Stimulated activated CD8-positive, alpha-beta memory T cell treated with anti-CD3 and anti-CD28 coated beads, Interleukin-15, amount 100 ng/mL, for 4 hours (primary cell): Measurements from ENCODE around the gene PLD6.
"Not testable (repeated sequence)": the region's sequence is repeated elsewhere in the genome, so short reads cannot be mapped to it uniquely, and the experiment has no call there.

Source experiments
- DNase-seq, 2 donors: peaks; one replicate each; pipeline ENCODE4 v3.0.0-alpha.2; 2020; ENCODE audit warnings: low read depth in 2 of 2

The PLD6 gene, protein sequence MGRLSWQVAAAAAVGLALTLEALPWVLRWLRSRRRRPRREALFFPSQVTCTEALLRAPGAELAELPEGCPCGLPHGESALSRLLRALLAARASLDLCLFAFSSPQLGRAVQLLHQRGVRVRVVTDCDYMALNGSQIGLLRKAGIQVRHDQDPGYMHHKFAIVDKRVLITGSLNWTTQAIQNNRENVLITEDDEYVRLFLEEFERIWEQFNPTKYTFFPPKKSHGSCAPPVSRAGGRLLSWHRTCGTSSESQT

DNA sequence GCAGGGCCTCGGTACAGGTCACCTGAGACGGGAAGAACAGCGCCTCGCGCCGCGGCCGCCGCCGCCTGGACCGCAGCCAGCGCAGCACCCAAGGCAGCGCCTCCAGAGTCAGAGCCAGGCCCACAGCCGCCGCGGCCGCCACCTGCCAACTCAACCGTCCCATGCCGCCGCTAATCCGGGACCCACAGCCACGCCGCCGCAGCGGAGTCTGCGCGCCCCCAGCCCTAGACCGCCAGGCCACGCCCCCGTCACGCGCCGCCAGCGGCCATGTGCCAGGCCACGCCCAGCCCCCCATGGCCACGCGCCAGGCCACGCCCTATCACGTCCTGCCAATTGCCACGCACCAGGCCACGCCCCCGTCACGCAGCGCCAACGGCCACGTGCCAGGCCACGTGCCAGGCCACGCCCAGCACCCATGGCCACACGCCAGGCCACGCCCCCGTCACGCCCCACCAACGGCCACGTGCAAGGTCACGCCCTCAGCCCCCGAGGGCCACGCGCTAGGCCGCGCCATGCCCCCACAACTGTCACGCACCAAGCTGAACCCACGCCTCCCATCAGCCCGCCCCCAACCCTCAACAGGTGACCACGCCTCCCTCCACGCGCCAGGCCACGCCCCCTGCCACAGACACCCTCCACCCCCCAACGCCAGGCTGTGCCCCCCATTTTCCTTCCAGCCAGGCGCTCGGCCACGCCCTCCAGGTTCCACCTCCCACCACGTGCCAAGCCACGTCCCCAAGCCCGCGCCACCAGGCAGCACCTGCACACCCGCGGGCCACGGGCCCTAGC lies at the start of gene PLD6:
TSS of gene PLD6 (minus strand) at position 210 of the 789 bp plus-strand sequence. CDS start at position 163, 47 bp downstream.
- peak; percentile 85 to 86 for DNase-seq

DNA sequence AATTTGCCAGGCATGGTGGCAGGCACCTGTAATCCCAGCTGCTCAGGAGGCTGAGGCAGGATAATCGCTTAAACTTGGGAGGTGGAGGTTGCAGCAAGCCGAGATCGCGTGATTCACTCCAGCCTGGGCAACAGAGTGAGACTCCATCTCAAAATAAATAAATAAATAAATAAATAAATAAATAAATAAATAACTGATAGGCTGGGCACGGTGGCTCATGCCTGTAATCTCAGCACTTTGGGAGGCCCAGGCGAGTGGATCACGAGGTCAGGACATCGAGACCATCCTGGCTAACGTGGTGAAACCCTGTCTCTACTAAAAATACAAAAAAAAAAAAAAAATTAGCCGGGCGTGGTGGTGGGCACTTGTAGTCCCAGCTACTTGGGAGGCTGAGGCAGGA lies 49.6 kb upstream of the PLD6 start:
- DNase-seq: not testable (repeated sequence)

DNA sequence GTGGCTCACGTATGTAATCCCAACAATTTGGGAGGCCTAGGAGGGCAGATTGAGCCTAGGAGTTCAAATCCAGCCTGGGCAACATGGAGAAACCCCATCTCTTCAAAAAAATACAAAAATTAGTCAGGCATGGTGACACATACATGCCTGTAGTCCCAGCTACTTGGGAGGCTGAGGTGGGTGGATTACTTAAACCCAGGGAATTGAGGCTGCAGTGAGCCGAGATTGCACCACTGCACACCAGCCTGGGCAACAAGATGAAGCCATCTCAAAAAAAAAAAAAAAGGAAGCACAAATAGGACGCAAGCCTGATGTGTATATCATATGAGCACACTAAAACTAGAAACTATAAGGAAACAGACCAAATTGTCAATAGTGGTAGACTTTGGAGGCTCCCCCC lies 47.9 kb upstream of the PLD6 start:
- DNase-seq: no peak

DNA sequence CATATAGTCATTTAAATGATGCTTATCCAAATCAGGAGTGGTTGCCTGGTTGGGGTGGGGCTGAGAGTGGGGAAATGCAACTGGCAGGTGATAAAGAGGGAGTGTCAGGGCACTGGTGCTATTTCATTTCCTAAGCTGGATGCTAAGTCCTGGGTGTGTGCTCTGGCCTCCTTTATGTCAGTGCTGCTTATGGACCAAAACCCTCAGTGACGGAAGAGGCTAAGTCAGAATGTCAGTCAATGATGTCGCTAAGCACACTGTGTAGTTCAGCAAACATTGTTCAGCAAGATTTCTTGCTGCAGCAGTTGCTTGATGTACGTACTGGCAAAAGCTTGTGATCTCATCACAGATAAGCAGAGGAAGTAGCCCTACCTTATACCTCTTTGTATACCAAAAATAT lies 47.3 kb upstream of the PLD6 start:
- no peak for DNase-seq

DNA sequence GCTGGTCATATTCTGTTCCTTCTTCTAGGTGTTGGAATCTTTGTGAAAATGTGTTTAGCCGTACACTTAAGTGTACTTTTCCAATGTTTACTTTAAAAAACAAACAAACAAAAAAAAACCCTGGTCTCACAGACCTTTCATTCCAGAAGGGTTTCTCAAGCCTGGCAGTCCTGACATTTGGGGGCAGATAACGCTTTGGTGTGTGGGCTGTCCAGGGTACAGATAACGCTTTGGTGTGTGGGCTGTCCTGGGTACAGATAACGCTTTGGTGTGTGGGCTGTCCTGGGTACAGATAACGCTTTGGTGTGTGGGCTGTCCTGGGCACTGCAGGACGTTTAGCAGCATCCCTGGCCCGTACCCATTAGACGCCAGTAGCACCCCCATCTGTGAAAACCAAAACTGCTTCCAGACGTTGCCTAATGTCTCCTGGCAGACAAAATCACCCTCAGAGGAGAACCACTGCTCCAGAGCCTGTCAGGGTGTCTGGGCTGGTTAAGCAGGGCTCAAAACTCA lies 46.1 kb upstream of the PLD6 start:
- no peak for DNase-seq

DNA sequence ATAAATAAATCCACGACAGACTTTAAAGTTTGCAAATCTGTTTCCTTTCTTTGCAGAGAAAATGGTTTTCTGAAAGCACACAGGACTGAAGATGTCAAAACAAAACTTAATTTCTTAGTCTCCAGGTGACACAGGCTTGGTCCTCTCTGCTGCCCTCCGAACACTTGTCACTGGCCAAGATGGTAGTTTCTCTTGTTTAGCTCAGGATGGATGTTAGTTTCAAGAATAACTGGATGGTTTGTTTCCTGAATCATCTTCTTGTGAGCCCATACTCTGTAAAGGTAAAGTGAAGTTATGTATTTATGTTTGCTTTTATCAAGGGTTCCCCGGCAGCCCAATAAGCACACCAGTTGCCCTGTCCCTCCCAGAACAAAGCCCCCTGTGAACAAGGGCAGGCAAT lies 40.7 kb upstream of the PLD6 start:
- no peak for DNase-seq

DNA sequence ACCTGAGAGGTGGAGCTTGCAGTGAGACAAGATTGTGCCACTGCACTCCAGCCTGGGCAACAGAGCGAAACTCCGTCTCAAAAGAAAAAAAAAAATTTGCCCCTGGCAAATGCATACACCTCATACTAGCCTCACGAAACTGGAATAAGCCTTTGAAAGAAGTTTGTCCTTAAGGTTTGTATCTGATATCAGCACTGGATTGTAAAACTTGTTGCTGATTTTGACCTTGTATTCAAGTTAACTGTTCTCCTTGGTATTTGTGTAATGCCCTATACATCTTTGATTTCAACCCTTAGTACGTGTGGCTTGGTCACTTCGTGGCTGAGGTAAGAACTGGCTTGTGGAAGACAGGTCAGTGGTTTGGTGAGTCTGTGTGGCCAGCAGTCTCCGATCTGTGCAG lies 37.0 kb upstream of the PLD6 start:
- DNase-seq: no peak

DNA sequence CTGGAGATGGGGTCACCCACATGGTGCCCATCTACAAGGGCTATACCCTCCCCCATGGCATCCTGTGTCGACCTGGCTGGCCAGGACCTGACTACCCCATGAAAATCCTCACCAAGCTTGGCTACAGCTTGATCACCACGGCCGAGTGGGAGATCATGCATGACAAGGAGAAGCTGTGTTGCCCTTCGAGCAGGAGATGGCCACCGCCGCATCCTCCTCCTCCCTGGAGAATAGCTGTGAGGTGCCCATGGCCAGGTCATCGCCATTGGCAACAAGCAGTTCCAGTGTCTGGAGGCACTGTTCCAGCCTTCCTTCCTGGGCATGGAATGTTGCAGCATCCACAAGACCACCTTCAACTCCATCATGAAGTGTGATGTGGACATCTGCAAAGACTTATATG lies 36.1 kb upstream of the PLD6 start:
- DNase-seq: no peak

DNA sequence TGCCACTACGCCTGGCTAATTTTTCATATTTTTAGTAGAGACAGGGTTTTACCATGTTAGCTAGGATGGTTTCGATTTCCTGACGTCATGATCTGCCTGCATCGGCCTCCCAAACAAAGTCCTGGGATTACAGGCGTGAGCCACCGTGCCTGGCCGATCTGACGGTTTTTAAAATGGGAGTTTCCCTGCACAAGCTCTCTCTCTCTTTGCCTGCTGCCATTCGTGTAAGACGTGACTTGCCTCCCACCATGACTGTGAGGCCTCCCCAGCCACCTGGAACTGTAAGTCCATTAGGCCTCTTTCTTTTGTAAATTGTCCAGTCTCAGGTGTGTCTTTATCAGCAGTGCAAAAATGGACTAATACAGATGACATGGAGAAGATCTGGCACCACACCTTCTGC lies 35.5 kb upstream of the PLD6 start:
- no peak for DNase-seq

DNA sequence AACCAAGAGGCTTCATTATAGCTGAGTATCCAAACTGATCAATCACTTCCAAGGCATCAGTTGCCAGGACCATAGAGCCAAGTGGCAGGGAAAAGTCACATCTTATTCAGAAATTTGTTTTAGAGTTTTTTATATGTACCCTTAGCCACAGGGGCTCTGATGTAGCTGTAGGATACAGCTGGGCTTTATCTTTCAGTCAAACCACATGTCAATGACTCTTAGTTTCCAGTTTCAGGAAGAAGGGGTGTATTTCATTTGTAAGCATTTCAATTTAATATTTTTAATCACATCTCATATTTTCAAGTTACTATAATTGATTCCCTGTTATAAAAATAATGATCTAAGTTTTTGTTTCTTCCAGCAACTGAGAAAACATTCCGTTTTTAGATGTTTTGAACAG lies 33.7 kb upstream of the PLD6 start:
- no peak for DNase-seq

DNA sequence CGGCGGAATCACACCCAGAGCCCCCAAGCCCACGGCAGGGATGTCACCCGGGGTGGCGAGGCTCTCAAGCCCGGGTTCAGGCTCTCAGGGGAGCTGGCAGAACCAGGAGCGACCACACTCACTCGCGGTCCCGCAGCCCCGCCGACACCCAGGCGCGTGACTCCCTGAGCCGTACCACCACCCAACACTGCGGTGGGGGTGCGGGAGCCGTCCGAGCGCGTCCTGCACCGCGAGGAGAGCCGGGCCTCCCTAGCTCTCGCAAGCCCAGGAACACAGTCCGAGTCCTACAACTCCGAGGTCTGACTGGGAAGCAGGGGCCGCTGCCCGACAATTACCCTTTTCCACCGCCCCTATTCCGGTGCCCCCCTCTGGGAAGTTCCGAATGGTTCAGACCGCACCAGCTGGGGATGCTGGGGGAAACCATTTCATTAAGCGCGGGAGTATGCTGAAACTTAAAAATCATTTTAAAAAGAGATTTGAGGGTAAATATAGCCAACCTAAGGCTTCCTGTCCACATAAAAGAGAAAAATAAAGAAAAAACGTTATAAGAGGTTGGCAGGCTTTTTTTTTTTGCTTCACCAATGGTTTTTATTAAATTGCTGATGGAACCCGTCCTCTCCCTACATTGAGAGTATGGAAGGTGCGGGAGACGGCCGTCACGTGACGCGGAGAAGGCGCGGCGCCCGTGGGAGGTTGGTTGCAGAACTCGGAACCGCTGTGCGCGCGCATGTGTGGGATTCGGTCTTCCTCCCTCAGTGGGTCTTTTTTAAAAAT lies 31.1 kb upstream of the PLD6 start, which contains the start of gene FLCN:
TSS of gene FLCN (minus strand) at position 143 of the 774 bp plus-strand sequence. CDS start 9,031 bp downstream, outside the sequence.
- peak; percentile 81 to 85 for DNase-seq

DNA sequence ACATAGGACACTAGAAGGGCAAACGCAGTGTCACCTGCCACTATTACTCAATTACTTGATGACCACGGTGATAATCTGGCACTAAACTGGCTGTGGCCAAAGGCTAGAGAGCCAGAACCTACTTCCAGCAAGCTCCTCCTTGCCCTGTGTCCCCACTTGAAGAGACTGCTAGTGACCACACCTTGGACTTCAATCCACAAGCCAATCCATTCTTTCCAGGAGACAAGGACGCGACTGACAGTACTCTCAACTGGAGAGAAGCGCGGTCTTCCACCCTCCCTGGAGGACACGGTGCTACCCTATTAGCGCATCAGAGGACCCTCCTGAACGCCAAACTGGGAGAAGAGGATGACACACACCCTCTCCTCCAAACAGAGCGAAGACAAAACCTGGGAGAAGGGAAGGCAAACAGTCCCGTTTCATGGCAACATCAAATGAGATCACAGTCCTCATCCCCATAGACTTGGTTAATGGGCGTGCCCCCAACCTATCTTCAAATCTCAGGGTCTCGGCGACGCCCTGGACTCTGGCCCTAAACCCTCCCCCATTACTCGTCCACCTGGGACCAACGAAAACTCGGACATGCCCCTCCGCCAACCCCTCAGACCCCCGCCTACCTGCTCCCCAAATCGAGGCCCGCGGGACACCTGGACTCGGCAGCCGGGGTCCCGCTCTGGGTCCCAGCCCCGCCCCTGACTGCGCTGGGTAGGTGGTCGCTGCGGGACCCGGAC lies 30.3 kb upstream of the PLD6 start:
- DNase-seq: no peak

DNA sequence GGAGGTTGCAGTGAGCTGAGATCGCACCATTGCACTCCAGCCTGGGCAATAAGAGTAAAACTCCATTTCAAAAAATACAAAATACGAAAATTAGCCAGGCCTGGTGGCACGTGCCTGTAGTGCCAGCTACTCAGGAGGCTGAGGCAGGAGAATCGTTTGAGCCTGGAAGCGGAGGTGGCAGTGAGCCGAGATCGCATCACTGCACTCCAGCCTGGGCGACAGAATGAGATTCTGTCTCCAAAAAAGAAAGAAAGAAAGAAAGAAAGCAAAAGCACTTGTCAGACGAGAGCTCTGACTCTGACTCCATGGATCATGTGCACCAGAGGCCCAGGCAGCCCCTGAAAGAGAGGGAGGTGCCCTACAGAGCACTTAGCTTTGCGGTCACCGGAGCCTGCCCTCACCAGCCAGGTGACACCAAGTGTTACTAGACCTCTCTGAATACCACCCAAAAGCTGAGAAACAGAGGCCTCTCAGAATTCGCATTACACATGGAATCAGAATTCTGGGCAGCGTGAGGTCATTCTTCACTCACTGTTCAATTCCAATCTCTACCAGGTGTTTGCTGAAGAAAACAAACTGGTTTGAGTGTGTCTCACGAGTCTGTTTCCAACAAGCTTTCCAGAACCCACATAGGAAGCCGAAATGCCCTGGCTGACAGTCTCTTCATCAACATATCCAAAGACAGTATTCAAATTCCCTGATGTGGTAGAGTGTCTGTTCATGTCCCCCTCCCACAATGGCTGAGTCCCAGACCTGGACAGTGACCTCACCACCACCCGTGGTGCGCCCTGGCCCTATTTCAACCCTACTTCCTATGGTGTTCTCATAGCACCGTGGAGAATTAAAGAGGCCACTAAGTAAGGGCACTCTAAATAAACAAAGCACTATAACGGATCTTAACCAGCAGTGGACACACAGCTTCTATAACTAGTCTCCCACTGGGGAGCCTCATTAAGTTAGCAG lies 29.4 kb upstream of the PLD6 start:
- no peak for DNase-seq

DNA sequence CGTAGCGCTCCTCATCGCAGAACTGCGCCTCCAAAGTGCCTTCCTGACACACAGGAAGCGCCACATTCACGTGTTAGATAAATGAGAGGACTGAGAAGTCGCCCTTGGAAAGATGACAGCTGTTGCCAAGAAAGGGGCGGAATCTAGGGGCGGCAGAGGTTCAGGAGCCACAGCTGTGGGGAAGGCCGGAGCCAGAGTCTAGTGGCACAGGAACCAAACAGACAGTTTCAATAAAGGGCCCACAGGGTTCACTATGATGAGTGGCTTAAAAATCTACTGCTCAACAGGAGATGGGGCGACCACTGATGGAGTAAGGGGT lies 26.1 kb upstream of the PLD6 start:
- no peak for DNase-seq

DNA sequence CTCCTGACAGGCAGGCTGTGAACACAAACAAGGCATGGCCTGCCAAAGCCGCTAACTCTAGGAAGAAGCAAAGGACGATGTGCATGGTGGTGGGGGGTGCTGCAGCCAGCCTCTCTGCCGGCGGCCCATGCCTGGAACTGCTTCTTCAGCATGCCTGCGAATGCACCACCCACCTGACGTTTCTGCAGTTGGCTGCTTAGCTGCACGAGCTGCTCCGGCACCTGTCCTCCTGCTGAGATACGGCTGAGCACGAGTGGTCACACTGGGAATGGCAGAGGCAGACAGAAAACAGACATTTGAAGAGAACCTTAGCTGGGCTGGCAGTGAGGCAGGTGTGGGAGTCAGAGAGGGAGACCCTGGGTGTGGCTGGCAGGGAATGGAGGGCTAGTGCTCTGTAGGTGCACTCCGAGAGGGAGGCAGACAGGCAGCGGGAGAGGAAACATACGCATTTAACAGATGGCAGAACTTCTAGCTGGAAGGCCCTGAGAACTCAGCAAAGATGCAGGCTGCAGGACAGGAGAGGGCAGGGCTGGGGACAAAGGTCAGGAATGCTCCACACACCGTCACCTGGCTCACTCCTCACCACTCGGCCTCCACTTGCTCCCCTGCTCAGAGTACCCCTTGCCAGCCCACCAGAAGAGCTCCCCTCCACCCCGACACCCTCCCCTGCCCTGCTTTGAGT lies 25.6 kb upstream of the PLD6 start:
- no peak for DNase-seq

DNA sequence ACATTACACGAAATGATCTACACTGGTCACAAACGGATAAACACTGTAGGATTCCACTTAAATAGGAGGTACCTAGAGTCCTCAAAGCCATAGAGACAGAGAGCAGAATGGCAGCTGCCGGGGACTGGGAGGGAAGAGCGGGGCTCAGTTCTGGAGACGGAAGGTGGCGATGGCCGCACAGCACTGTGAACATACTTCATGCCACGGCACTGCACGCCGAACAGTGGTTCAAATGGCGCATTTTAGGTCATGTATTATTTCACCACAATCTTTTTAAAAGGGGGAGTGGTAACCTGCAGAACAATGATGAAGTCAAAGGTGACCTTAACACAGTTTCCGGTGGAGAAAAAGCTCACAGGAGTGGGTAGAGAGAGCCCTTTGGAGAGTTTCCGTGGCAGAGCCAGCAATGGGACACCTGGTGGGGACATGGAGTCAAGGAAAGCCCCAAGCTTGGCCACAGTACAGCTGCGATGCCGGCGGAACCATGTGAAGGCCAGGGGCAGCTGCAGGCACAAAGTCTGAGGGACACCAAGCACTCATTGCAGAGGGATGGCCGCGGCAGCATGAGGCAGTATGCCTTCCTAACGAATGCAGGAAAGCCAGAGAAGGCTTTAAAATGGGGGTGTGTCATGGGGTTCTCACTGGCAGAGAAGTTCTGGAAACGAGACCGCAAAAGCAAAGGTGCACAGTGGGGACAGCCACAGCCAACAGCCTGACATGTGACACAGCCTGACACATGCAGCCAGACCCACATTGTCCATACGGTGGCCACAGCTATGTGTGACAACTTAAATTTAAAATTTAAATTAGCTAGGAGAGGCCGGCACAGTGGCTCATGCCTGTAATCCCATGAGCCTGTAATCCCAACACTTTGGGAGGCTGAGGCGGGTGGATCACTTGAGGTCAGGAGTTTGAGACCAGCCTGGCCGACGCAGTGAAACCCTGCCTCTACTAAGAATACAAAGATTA lies 23.6 kb upstream of the PLD6 start:
- no peak for DNase-seq

DNA sequence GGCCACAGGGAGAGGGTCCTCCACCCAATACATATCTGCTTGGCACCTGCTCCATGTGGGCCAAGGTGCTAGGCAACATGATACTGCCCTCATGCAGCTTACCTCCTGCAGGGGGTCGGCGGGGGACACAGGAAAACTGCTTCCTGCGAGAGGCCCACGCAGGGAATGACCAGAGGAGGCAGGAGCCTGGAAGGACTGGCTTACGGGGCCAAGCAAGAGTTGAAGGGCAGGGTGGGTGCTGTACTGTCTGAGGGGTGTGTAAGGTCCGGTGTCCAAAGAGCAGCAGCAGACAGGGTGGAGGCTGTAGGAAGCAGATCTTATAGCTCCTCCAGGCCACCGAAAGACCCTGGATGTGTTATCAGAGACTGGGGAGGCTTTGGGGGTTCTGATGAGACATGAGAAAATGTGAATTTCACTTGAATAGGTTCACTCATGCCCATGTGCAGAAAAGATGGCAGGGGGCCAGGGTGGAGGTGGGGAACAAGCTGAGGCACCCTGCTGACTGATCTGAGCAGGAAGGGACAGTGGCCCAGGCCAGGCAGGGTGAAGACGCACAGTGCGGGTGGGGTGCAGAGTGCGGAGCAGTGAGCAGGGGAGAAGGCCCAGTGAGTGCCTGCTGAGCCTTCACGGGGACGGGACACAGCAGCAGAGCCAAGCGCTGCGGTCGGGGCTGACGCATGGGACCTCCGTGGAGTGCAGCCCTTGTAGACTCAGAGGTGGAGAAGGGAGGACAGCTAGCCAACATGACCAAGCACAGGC lies 22.6 kb upstream of the PLD6 start:
- DNase-seq: no peak
